Measurements from ENCODE around the gene FAM151B. TPM values are rescaled to one million over a fixed set of nuclear protein-coding genes. Genes with fewer than 3 reads are reported as not detected.

The FAM151B gene
- total and polyA plus RNA-seq, 2 of the 13 experiments (the other 11 are each of a cell fraction or from before 2014, with no cell fraction given), result 0.61 to 1.0 TPM

- TF ChIP-seq ZNF121 (CRISPR knock-in tag; IDR thresholded peaks at IDR 0.05) (peak; percentile 75; the same call in 1 of the 2 replicates), ZBTB49 (CRISPR knock-in tag; IDR thresholded peaks at IDR 0.05; ENCODE audit: borderline replicate concordance) (no peak), ZNF687 (CRISPR knock-in tag; IDR thresholded peaks at IDR 0.05) (peak; percentile 99), ZNF33B (CRISPR knock-in tag; IDR thresholded peaks at IDR 0.05) (no peak), DPF2 (CRISPR knock-in tag; IDR thresholded peaks at IDR 0.05; ENCODE audit: borderline replicate concordance, low read depth) (no peak), SMC3 (IDR thresholded peaks at IDR 0.05; ENCODE audit: low read length) (no peak), NFIC (IDR thresholded peaks at IDR 0.05; ENCODE audit: low read length) (no peak), ZNF33A (CRISPR knock-in tag; IDR thresholded peaks at IDR 0.05; ENCODE audit: borderline replicate concordance) (no peak), NR3C1 (CRISPR knock-in tag; IDR thresholded peaks at IDR 0.05) (no peak), PRPF4 (IDR thresholded peaks at IDR 0.05; ENCODE audit: low read depth, low read length, poor library complexity, severe bottlenecking) (no peak), ZSCAN5A (CRISPR knock-in tag; IDR thresholded peaks at IDR 0.05; ENCODE audit: borderline replicate concordance) (peak; percentile 86; the same call in 1 of the 2 replicates), HMGXB4 (CRISPR knock-in tag; IDR thresholded peaks at IDR 0.05; ENCODE audit: borderline replicate concordance in 1 of 2, low read depth in 1 of 2) (peak; percentile 53 to 88; a peak in 3 of 4 replicates), ZNF879 (CRISPR knock-in tag; IDR thresholded peaks at IDR 0.05) (peak; percentile 75; the same call in 1 of the 2 replicates)
- TF ChIP-seq, protein P1, sequence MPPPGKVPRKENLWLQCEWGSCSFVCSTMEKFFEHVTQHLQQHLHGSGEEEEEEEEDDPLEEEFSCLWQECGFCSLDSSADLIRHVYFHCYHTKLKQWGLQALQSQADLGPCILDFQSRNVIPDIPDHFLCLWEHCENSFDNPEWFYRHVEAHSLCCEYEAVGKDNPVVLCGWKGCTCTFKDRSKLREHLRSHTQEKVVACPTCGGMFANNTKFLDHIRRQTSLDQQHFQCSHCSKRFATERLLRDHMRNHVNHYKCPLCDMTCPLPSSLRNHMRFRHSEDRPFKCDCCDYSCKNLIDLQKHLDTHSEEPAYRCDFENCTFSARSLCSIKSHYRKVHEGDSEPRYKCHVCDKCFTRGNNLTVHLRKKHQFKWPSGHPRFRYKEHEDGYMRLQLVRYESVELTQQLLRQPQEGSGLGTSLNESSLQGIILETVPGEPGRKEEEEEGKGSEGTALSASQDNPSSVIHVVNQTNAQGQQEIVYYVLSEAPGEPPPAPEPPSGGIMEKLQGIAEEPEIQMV (CRISPR knock-in tag; IDR thresholded peaks at IDR 0.05; ENCODE audit: low read depth), result peak; percentile 39; the same call in 1 of the 2 replicates
These were observed at the start of gene FAM151B (continued) for GRCh38 chr5:80487829-80488721.

Measured in HepG2 (cell line).